HG02840 (cell line): Measurements from ENCODE around the gene SEZ6.

Source experiments
- ATAC-seq: cut with Tn5 transposase; IDR thresholded peaks from one replicate; pipeline ENCODE4 v1.9.1; 2021; ENCODE audit warnings: mild to moderate bottlenecking, moderate library complexity, moderate number of reproducible peaks; ENCODE audit not compliant: unreplicated experiment, low FRiP score

SEZ6 gene

GRCh38 chr17:28978356-28978964 is 27.4 kb downstream of the SEZ6 start:
- ATAC-seq, result no peak

GRCh38 chr17:28977659-28978355 is 28.0 kb downstream of the SEZ6 start:
- ATAC-seq, result no peak

- ATAC-seq, result no peak
Observed at GRCh38 chr17:28975646-28976045, 30.2 kb downstream of the SEZ6 start.

- ATAC-seq, result no peak
Observed at GRCh38 chr17:28975031-28975430, 30.8 kb downstream of the SEZ6 start.

- no peak for ATAC-seq
Observed at GRCh38 chr17:28974451-28974850, 31.4 kb downstream of the SEZ6 start.

GRCh38 chr17:28973425-28973824 is 32.4 kb downstream of the SEZ6 start:
- no peak for ATAC-seq

GRCh38 chr17:28972437-28972836 is 33.4 kb downstream of the SEZ6 start:
- no peak for ATAC-seq

GRCh38 chr17:28970879-28971278 is 35.0 kb downstream of the SEZ6 start:
- no peak for ATAC-seq

GRCh38 chr17:28969706-28970393 is 36.0 kb downstream of the SEZ6 start:
- no peak for ATAC-seq

GRCh38 chr17:28968914-28969295 is 36.9 kb downstream of the SEZ6 start:
- ATAC-seq, result no peak

GRCh38 chr17:28968231-28968913 is 37.5 kb downstream of the SEZ6 start:
- ATAC-seq, result no peak

GRCh38 chr17:28967221-28968135 is 38.4 kb downstream of the SEZ6 start:
- no peak for ATAC-seq

- no peak for ATAC-seq
Observed at GRCh38 chr17:28963841-28964240, 42.0 kb downstream of the SEZ6 start.

GRCh38 chr17:28963055-28963611 is 42.7 kb downstream of the SEZ6 start:
- no peak for ATAC-seq

GRCh38 chr17:28961391-28961790 is 44.4 kb downstream of the SEZ6 start:
- ATAC-seq, result no peak

- ATAC-seq, result no peak
Observed at GRCh38 chr17:28960256-28961061, 45.4 kb downstream of the SEZ6 start.

GRCh38 chr17:28959471-28959871 is 46.4 kb downstream of the SEZ6 start:
- no peak for ATAC-seq

- no peak for ATAC-seq
Observed at GRCh38 chr17:28958820-28959455, 46.9 kb downstream of the SEZ6 start.

- ATAC-seq, result no peak
Observed at GRCh38 chr17:28957992-28958355, 47.9 kb downstream of the SEZ6 start.
